GM10847 (cell line): ENCODE data around the gene PHF2.

Experiments
- POLR2A ChIP-seq: IDR thresholded peaks from 2 replicates; pipeline ENCODE4 v1.6.1; 2011; ENCODE audit not compliant: insufficient read length; ENCODE audit errors: extremely low read depth

PHF2 gene

DNA sequence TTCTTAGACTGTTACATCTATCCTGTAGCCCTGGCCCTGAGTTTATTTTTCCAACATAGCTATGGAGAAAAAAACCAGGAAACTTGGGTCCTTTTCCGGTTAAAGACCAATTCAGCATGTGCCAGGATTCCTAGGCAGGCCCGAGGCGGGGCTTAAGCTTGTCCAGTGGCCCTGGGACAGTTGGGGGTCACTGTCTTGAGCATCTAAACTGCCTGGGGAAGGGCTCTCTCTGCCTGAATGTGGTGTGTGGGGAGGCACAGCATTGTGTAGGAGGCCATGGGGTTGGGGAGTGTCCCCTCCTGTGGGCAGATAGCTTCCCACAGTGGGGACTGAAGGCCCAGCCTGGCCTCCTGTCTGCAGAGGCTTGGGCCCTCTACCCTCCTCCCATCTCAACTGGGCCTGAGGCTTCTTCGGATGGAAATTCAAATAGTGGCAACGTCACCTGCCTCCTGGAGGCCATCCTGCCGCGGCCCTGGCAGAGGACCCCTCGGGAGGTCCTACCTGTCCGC, 88.8 kb downstream of the PHF2 start:
- no peak for TF ChIP-seq POLR2A

DNA sequence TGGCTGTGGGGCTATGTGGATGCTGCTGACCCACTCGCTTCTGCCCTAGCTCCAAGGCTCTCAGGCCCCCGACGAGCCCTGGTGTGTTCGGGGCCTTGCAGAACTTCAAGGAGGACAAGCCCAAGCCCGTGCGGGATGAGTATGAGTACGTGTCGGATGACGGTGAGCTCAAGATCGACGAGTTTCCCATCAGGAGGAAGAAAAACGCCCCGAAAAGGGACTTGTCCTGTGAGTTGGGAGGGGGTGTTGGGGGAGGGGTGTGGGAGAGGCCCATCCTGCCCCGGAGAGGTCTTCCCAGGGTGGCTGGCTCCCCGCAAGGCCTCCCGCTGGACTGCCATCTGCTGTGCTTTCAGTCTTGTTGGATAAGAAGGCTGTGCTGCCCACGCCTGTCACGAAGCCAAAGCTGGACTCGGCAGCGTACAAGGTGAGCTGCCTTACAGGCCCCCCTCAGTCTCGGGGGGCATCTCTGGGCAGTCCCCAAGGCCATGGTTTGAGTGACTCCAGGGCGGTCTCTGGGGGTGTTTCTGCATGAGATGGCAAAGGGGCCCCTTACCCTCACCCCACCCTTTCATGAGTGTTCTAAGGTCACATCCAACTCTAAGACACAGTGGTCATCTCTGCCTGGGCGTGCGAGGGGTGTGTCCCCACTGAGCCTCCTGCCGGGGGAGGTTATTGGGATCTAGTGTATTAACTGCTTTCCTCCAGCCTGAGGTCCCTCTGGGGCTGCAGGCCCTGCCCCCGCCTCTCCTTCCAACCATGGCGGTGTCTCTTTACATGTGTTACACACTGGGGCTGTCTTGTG, 89.5 kb downstream of the PHF2 start:
- no peak for TF ChIP-seq POLR2A

GRCh38 chr9:93667006-93667405, 90.6 kb downstream of the PHF2 start:
- no peak for TF ChIP-seq POLR2A

DNA sequence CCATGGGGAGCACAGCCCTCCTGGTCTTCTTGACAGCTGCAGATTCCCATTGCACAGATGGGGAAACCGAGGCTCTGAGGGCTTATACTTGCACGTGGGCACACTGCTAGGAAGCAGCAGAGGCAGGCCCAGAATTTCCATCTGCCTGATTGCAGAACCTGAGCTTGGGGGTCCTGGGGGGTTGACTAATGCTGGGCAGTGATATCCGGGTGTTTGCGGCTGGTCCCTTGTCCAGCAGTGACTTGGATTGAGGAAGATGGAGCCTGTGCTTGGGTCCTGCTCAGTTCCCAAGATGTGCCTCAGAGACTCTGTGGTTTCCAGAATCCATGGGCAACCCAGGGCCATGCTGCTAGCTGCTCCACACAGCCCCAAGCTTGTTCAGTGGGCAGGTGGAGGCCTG, 91.2 kb downstream of the PHF2 start:
- no peak for TF ChIP-seq POLR2A

GRCh38 chr9:93668261-93668871, 92.0 kb downstream of the PHF2 start:
- no peak for TF ChIP-seq POLR2A

DNA sequence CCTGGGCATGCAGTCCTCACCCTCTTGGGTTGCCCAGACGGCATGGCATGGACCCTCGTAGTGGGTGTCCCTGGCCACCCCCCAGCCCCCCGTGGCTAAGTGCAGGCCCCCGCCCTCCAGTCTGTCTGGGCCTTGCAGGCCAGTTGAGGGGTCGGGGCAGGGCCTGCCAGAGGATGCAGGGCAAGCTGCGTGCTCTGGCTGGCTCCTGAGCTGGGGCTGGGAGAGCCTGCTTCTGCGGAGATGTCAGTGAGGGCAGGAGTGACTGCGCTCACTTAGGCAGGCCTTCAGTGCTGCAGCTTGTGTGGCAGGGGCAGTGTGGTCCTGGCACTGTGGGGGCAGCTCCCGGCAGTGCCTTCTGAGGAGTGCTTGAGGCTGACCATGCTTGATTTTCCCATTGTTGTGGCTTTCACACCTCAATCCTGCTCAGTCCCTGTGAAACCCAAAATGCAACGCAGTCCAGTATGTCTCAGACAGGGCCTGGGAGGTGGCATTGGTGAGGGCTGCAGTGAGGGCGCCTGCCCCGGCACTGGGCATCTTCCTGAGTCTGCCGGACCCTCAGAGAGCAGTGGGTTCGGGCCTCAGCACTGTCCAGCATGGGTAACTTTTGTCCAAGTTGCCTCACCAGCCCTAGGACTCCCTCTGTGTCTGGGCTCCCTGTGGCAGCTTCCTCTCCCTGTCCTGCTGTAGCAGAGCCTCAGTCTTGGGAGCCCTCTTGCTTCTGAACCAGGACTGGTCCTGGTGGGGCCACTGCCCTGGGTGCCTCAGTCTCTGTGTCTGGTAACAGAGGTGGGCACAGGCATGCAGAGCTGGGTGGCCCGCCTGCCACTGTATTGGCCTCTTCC, 93.0 kb downstream of the PHF2 start:
- TF ChIP-seq POLR2A = no peak

- TF ChIP-seq POLR2A = no peak
These were observed 93.5 kb downstream of the PHF2 start for GRCh38 chr9:93669958-93670207.

DNA sequence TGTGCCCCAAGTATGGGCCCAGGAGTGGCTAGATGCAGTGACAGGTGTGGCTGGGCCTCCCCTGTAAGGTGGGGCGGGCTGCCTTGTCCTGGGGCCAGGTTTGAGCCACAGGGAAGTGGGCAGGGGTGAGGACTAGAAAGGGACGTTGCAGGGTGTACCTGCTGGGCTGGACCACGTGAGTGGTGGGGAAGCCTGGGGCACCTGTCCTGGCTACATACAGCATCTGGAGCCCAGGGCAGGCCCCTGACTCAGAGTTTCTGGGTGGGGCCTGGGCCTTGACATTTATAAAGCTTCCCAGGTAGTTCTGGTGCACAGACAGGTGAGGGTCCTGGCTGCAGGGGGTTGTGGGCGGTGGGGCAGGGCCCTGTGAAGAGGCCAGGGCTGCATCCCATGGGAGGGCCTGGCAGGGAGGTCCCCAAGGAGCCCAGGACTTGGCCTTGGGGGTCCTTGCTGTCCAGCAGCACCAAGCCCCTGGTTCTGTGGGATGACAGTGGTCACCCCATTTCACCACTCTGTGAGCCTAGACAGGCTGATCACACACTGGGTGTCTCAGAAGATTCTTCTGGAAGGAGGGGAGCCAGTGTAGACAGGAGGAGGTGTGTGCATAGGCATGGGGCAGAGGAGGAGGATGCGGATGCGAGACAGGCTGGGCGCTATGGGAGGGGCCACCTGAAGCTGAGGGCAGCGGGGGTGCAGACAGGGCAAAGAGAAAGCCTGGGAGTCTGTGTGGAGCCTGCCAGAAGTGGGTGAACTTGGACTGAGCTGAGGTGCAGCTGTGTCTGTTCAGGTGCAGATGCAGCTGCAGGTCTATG, 94.0 kb downstream of the PHF2 start:
- no peak for TF ChIP-seq POLR2A

DNA sequence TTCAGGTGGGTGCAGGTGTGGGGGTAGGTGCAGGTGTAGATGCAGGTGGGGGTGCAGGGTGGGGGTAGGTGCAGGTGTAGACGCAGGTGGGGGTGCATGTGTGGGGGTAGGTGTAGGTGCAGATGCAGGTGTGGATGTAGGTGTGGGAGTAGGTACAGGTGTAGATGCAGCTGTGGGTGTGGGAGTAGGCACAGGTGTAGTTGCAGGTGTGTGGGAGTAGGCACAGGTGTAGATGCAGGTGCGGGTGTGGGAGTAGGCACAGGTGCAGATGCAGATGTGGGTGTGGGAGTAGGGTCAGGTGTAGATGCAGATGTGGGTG, 94.6 kb downstream of the PHF2 start:
- no peak for TF ChIP-seq POLR2A

- TF ChIP-seq POLR2A = no peak
These were observed 96.8 kb downstream of the PHF2 start for GRCh38 chr9:93673021-93673838.

- TF ChIP-seq POLR2A = no peak
These were observed 97.5 kb downstream of the PHF2 start for GRCh38 chr9:93673839-93674334.

- no peak for TF ChIP-seq POLR2A
These were observed 98.4 kb downstream of the PHF2 start for GRCh38 chr9:93674580-93675335.

DNA sequence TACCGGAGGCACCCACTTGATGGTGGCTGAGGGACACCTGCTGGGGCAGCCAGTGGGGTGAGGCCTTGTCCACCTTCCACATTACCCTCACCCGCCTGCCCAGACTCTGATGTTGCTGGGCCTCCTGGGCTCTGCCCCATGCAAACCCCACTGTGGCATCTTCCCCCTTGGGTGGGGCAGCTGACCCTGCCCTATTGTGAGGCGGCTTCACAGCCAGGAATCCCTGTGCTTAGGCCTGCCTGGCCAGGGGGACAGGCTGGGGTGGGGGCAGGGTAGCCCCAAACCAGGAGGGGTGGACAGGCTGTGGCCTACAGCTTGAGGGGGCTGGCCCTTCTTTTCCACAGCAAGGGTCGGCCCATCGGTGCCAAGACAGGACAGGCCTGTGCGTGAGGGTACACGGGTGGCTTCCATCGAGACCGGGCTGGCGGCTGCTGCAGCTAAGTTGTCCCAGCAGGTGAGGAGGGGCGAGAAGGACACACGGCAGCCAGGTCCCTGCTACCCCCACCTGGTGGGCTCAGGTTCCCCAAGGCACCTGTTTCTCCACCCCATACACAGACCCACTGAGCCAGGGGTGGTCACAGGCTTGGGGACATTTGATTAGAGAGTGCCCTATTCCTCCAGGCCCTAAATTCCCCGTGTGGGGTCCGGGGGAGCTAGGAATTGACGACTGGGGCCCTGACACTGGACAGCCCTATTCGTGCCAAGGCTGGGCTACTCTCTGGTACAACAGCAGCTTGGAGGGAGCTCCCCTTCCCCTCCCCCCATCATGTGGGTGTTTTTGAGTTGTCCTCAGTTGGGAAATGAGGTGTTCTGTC, 99.2 kb downstream of the PHF2 start:
- no peak for TF ChIP-seq POLR2A
